Loucy (cell line): ENCODE data around the gene HSPA12B.

Source experiments
- CTCF ChIP-seq: fragments of 200-600 bp; sonication (generic); conservative IDR thresholded peaks from 2 replicates; pipeline ENCODE4 v1.5.1; 2014; ENCODE audit warnings: mild to moderate bottlenecking, antibody characterized with exemption, low read length
- EZH2phosphoT487 ChIP-seq: fragments of 200-600 bp; IDR thresholded peaks from 2 replicates; pipeline ENCODE4 v1.6.1; 2018; ENCODE audit warnings: antibody characterized with exemption, mild to moderate bottlenecking, moderate library complexity, borderline replicate concordance

GRCh38 chr20:3764659-3765058 lies 32.2 kb downstream of the HSPA12B start:
- TF ChIP-seq CTCF (no peak), EZH2phosphoT487 (no peak)
